Fibroblast of lung (primary cell): Measurements from ENCODE around the gene MFGE8. TPM values are rescaled to one million over a fixed set of nuclear protein-coding genes. Genes with fewer than 3 reads are reported as not detected.

ENCODE experiments used
- DNase-seq, 2 donors: peaks; one replicate each; pipeline versions ENCODE4 v3.0.0 to v3.0.0-alpha.2; 2010; ENCODE audit warnings: low read depth in 2 of 2
- H2AFZ ChIP-seq: 2 replicates; pipeline ENCODE4 v1.5.1; 2012; ENCODE audit warnings: low read length, control low read depth, inconsistent platforms
- H3K27ac ChIP-seq: 2 replicates; pipeline ENCODE4 v1.5.1; 2011; ENCODE audit warnings: low read length, control low read depth; ENCODE audit not compliant: insufficient read depth
- H3K27me3 ChIP-seq: 2 replicates; pipeline ENCODE4 v1.5.1; 2011; ENCODE audit warnings: mild to moderate bottlenecking, low read length; ENCODE audit not compliant: control insufficient read depth, insufficient read depth
- H3K36me3 ChIP-seq: 2 replicates; pipeline ENCODE4 v1.5.1; 2011; ENCODE audit warnings: low read length; ENCODE audit not compliant: control insufficient read depth, insufficient read depth
- H3K4me1 ChIP-seq: 2 replicates; pipeline ENCODE4 v1.5.1; 2011; ENCODE audit warnings: low read length; ENCODE audit not compliant: control insufficient read depth, insufficient read depth; ENCODE audit errors: extremely low read depth
- H3K4me2 ChIP-seq: 2 replicates; pipeline ENCODE4 v1.5.1; 2011; ENCODE audit warnings: low read length, control low read depth; ENCODE audit not compliant: insufficient read depth; ENCODE audit errors: extremely low read depth
- H3K4me3 ChIP-seq, 4 experiments: fragments of 200-600 bp in 1 of 4; sonication (generic) in 1 of 4; replicated peaks in 1 of 4; 2 replicates each; pipeline ENCODE4 v1.5.1; 2011 to 2016; ENCODE audit warnings: low read length in 4 of 4, low read depth in 3 of 4, mild to moderate bottlenecking in 3 of 4, control low read depth in 2 of 4, inconsistent platforms in 1 of 4, mixed read lengths in 1 of 4; ENCODE audit not compliant: insufficient read depth in 1 of 4; ENCODE audit errors: control extremely low read depth in 1 of 4
- H3K79me2 ChIP-seq: 2 replicates; pipeline ENCODE4 v1.5.1; 2012; ENCODE audit warnings: mild to moderate bottlenecking, low read length, inconsistent platforms; ENCODE audit not compliant: control insufficient read depth, insufficient read depth
- H3K9ac ChIP-seq: 2 replicates; pipeline ENCODE4 v1.5.1; 2011; ENCODE audit warnings: mild to moderate bottlenecking, low read length, control low read depth; ENCODE audit not compliant: insufficient read depth
- H3K9me3 ChIP-seq: 2 replicates; pipeline ENCODE4 v1.5.1; 2012; ENCODE audit warnings: low read depth, low read length; ENCODE audit not compliant: control insufficient read depth, insufficient read depth
- H4K20me1 ChIP-seq: 2 replicates; pipeline ENCODE4 v1.5.1; 2011; ENCODE audit warnings: low read length; ENCODE audit not compliant: control insufficient read depth, insufficient read depth; ENCODE audit errors: extremely low read depth
- EZH2 ChIP-seq: IDR thresholded peaks from 2 replicates; pipeline ENCODE4 v1.5.1; 2012; ENCODE audit warnings: low read length, control low read depth, mild to moderate bottlenecking; ENCODE audit errors: missing control alignments
- polyA plus RNA-seq, 2 donors: library from polyadenylated mRNA; depleted of rRNA in 1 of 2; stranded (reverse) in 1 of 2; unstranded in 1 of 2; fragments of >200 nt; gene quantifications; 2 replicates each; pipeline ENCODE4 v1.2.1, GENCODE V29; 2011 to 2012; ENCODE audit warnings: missing spikeins in 1 of 2
- total RNA-seq: library from RNA; depleted of rRNA; stranded (reverse); fragments of >200 nt; gene quantifications from 2 replicates; pipeline ENCODE4 v1.2.1, GENCODE V29; 2014
- TF ChIP-seq, protein P1 (sequence below), 2 donors: IDR thresholded peaks in 1 of 2; conservative IDR thresholded peaks in 1 of 2; 1 replicate in 1 of 2; 2 replicates in 1 of 2; pipeline ENCODE4 v1.5.1; 2011 to 2012; ENCODE audit warnings: low read length in 2 of 2, control low read depth in 1 of 2, inconsistent platforms in 1 of 2, low read depth in 1 of 2, mild to moderate bottlenecking in 1 of 2

Gene MFGE8
- total and polyA plus RNA-seq, 2 donors (not counting 1 experiment from before 2014, with no cell fraction given), result 263 to 336 TPM

DNA sequence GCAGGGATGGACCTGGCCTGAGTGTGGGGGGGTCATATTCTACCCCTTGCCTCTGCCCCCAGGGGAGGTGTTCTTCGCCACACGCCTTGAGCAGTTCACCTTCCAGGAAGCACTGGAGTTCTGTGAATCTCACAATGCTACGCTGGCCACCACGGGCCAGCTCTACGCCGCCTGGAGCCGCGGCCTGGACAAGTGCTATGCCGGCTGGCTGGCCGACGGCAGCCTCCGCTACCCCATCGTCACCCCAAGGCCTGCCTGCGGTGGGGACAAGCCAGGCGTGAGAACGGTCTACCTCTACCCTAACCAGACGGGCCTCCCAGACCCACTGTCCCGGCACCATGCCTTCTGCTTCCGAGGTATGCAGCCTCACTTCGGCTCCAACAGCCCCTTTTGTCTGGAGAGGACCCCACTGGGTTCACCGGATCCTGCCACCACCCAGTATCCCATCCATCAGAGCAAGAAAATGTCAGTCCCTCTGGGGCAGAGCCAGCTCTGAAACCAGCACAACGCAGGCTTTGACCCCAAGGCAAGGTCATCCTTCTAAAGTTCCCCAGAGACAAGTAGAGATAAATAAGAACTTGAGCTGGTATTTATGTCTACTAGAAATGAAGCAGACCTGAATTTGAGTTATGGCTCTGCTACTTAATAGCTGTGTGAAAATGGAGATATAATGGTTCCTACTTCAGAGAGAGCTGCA, 63.7 kb downstream of the MFGE8 start:
- H3K36me3 ChIP-seq, result no peaks in the 10 kb centered on the region
- no peaks in the 10 kb centered on the region for H3K9me3 ChIP-seq
- no peaks in the 10 kb centered on the region for H4K20me1 ChIP-seq
- no peaks in the 10 kb centered on the region for H3K79me2 ChIP-seq
- H3K4me1 ChIP-seq, result no peaks in the 10 kb centered on the region
- TF ChIP-seq EZH2, result no peak
- TF ChIP-seq, protein P1, sequence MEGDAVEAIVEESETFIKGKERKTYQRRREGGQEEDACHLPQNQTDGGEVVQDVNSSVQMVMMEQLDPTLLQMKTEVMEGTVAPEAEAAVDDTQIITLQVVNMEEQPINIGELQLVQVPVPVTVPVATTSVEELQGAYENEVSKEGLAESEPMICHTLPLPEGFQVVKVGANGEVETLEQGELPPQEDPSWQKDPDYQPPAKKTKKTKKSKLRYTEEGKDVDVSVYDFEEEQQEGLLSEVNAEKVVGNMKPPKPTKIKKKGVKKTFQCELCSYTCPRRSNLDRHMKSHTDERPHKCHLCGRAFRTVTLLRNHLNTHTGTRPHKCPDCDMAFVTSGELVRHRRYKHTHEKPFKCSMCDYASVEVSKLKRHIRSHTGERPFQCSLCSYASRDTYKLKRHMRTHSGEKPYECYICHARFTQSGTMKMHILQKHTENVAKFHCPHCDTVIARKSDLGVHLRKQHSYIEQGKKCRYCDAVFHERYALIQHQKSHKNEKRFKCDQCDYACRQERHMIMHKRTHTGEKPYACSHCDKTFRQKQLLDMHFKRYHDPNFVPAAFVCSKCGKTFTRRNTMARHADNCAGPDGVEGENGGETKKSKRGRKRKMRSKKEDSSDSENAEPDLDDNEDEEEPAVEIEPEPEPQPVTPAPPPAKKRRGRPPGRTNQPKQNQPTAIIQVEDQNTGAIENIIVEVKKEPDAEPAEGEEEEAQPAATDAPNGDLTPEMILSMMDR (conservative IDR thresholded peaks at IDR 0.05 in 1 of 2, IDR thresholded peaks at IDR 0.05 in 1 of 2; ENCODE audit: low read depth in 1 of 2, low read length in 2 of 2), result no peak
- no peak overlapping the region for H3K4me2 ChIP-seq
- H3K27me3 ChIP-seq, result peaks cover 3% of the 10 kb centered on the region
- DNase-seq, result no peak
- no peak overlapping the region for H3K9ac ChIP-seq
- no peak overlapping the region for H2AFZ ChIP-seq
- no peak overlapping the region for H3K27ac ChIP-seq
- no peak overlapping the region for H3K4me3 ChIP-seq

Other genes starting within 250 kb of the MFGE8 start
- under 0.01 TPM in 2 replicates for gene ACAN, start 109.9 kb downstream of the MFGE8 start, total RNA-seq
- 1.6 and 3.0 TPM in 2 replicates for gene ACAN, start 109.9 kb downstream of the MFGE8 start, polyA plus RNA-seq
- 2.8 and 3.1 TPM in 2 replicates for gene HAPLN3, start 17.8 kb downstream of the MFGE8 start, total RNA-seq
- 4.0 and 4.3 TPM in 2 replicates for gene HAPLN3, start 17.8 kb downstream of the MFGE8 start, polyA plus RNA-seq
- gene ABHD2, start 175.1 kb upstream of the MFGE8 start, total RNA-seq, result 42.9 and 84.9 TPM in 2 replicates
- 39.5 and 55.3 TPM in 2 replicates for gene ABHD2, start 175.1 kb upstream of the MFGE8 start, polyA plus RNA-seq